ENCODE results near the gene ZNF681.
"Not testable (repeated sequence)": the region's sequence is repeated elsewhere in the genome, so short reads cannot be mapped to it uniquely, and the experiment has no call there.

Gene ZNF681

DNA sequence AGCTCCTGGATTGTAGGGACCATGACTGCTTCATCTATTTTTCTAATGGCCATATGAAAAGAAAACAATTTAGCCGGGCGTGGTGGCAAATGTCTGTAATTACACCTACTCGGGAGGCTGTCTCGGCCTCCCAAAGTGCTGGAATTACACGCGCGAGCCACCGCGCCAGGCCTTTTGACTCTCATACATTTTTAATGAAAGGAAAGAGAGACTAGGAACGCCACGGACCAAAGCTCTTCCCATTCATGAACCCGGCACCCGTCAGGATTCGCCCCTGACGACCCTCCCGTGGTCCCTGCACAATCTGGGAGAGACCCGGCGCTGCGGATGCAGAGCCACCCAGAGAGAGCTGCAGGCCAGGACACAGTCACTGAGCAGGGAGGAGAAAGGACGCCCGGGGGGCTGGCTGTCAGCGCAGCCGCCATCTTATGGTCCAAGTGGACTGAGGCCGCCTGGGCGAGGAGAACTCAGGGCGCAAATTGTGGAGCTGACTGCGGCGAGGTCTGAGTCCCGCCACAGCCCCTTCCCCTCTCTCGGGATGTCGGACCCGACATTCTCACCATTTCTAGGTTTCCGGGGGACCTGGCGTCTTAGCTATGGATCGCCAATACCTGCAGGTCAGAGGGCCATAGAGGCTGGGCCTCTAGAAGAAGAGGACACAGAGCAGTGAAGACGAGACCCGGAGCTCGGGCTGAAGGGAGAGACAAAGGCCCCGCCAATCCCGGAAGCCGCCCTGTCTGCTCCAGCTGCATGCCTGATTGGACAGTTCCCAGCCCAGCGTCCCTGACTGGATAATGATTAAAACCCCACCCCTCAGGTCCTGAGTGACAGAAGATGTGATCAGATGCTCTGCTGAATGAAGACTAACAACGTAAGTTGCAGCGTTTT, at the start of gene ZNF681:
ZNF681 (minus strand) TSS at position 705 of the 888 bp plus-strand sequence; CDS start at position 563, 142 bp downstream.
- peak; percentile 69 to 78 for DNase-seq (ENCODE audit: low read depth in 2 of 2)

DNA sequence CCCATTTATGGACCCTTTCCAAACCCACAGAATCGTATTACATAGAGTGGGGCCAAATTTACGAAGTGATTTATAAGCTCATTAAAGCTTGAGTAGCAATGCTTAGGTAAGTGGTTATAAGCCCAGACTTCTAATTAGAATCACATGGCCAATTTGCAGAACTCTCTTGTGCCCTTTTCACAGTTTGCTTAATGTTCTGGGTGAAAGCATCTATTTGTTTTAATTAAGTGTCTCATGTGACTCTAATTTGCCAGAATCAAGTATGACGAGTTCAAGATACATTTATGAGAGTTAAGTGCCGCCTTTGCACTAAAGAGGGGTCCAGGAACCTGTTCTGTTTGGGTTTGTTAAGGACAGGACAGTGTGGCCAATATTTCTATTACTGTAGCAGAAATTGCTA, 46.0 kb upstream of the ZNF681 start:
- DNase-seq (ENCODE audit: low read depth in 2 of 2) = no peak

DNA sequence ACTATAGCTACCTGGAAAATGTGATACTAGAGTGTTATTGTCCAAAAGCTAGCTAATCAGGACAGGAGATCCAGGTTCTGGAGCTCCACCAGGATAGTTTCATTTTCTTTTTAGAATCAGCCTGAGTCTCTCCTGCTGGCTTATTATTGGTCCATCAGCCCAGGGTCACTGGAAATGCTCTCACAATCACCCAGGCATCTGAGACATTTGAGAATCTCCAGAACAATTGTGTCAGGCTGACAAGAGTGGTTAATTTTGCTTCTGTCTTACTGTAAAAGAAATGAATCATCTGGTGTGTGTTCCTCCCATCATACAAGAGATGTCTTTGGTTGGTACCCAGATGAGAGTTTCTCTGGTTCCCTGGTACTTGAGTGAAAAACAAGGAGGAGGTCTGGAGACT, 43.6 kb upstream of the ZNF681 start:
- no peak for DNase-seq (ENCODE audit: low read depth in 2 of 2)

DNA sequence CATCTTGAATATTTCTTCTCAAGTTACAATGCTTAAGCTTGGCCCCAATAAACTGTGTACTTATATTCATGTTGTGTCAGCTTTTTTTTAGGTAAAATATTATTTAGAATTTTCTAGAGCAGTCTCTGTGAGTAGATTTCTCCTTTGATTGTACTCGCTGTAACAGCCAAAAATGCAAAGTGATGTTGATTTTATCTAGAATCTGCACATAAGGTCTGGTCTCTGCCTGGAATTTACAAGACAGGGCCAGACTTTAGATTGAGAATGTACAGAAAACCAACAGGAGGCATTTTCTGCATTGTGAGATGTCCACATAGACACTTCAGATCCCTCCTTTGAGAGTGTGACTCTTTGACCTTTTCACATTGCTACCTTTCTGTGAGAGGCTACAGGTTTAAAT, 43.1 kb upstream of the ZNF681 start:
- no peak for DNase-seq (ENCODE audit: low read depth in 2 of 2)

DNA sequence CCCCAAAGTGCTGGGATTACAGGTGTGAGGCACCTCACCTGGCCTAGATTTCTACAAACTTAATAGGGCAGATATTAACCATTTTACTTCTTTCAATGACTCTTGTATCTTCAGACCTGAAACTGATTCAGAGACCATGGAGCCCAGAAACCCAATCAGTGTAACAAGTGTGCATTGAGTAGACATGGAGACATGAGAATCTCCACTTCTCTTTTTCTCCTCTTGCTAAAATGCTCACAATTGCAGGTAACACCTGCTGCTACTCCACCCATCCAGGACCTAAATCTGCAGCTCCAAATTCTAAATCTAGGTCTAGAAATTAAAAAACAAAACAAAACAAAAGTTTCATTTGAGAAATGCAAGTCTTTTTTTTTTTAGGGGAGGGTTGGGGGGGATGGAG, 42.2 kb upstream of the ZNF681 start:
- DNase-seq (ENCODE audit: low read depth in 2 of 2) = no peak

DNA sequence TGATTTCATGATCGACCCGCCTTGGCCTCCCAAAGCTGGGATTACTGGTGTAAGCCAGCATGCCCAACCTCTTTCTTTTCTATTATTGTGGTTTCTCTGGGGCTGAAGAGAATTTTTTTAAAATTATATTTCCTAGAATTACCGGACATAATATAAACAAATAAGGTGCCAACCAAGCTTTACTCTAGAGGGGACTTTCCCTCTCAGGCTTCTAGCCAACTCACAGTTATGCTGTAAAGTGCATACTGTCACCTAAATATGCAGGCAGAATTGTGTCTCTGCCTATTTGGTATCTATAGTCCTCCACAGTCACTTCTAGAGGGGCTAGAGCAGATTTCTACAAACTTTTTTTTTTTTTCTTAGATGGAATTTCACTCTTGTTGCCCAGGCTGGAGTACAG, 41.6 kb upstream of the ZNF681 start:
- DNase-seq (ENCODE audit: low read depth in 2 of 2) = no peak

DNA sequence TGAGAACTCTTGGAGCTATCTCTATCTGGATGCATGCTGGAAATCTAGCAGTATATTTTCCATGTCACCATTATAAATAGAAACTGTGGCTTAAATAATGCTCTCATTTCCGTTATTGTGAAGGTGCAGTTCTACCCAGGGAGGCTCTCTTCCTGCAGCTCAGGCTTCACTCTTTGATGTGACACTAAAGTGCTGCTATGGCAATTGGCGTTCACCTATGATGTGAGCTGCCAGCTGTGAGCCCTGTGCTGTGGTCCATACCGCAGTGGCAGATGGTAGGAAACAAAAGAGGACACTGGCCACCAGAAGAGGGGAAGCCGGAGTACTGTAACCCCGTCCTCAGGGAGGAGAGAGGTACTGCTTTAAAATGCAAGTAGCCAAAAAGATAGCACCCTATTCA, 40.6 kb upstream of the ZNF681 start:
- no peak for DNase-seq (ENCODE audit: low read depth in 2 of 2)

DNA sequence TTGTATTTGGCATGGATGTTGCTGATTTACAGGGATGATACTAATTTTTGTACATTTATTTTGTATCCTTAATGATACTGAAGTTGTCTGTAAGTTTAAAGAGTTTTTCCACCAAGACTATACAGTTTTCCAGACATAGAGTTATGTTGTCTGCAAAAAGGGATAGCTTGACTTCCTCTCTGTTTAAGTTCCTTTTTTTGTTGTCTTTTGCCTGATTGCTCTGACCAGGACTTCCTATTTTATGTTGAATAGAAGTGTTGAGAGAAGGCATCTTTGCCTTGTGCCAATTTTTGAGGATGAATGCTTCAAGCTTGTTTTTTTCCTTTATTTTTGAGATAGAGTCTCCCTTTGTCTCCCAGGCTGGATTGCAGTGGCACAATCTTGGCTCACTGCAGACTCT, 36.8 kb upstream of the ZNF681 start:
- DNase-seq (ENCODE audit: low read depth in 2 of 2) = no peak

DNA sequence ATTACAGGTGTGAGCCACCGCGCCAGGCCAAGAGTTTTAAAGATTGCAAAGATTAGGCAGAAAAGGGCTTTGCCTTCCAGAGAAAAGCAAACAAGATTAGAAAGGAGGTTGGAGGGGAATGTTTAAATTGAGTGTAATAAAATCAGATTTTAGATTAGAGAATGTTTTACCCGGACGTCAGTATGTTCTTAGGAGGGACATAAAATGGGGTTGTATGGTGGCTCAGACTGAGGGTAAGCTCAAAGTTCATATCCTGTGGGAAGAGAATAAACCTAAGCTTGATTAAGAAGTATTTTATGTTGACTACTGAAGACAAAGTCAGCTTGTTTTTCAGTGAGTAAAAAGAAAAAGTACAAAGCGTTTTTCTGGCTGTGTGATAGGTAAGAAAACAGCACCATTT, 34.1 kb upstream of the ZNF681 start:
- no peak for DNase-seq (ENCODE audit: low read depth in 2 of 2)

DNA sequence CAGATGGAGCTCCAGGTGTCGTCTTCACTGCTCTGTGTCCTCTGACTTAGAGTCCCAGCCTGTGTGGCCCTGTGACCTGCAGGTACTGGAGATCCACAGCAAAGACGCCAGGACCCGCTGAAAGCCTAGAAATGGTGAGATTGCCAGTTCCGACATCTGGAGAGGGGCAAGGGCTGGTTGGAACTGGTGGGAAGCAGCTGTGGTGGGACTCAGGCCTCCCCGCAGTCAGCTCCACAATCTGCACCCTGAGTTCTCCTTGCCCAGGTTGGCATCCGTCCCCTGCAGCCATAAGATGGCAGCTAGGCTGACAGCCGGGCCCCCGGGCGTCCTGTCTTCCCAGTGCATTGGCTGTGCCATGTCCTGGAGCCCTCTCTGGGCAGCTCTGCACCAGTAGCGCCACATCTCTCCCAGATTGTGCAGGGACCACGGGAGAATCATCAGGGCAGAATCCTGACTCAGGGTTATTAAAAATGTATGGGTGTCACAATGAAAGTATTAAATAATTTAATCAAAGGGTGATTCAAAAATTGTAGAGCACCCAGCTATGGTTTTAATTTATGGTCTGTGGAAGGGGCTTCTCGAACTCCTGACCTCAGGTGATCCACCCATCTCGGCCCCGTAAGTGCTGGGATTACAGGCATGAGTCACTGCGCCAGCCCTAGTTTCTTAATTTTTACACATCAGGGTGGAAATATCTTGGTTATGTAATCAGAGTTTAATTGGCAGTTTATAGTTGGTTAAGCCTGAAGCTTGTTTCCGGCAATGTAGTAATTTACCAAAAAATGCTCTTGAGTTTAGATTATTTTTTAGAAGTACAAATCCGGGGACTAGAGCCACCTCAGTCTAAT, 32.2 kb upstream of the ZNF681 start:
- no peak for DNase-seq (ENCODE audit: low read depth in 2 of 2)

DNA sequence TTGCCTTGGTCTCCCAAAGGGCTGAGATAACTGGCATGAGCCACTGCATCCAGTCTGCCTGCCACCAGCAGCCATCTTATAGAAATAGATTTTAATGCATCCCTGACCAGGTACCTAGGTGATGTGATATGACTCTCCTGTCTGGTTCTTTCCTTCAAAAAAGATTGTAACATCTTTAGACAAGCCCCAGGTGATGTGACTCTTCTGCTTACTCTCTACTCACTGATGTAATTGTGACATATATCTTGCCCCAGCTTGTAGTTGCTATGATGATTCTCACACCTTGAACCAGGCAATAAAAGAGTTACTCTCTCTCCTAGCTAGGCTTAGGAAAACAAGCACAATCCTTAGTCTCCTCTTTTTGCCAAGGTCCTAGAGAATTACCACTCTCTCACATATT, 30.6 kb upstream of the ZNF681 start:
- no peak for DNase-seq (ENCODE audit: low read depth in 2 of 2)

DNA sequence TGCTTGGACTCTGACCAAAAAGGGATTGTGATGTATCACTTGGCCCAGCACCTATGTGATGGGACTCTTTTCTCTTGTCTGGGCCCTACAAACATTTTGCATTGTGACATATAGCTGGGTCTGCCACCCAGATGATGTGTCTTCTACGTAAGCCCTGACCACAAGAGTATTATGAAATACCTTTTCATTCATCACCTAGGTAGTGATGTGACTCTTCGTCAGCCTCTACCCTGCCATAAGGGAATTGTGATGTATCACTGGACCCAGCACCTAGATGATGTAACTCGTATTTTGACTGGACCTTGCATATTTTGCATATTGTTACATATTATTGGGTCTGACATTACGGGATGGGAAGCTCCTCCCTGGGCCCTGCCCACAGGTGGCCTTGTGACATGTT, 29.7 kb upstream of the ZNF681 start:
- DNase-seq (ENCODE audit: low read depth in 2 of 2) = no peak

DNA sequence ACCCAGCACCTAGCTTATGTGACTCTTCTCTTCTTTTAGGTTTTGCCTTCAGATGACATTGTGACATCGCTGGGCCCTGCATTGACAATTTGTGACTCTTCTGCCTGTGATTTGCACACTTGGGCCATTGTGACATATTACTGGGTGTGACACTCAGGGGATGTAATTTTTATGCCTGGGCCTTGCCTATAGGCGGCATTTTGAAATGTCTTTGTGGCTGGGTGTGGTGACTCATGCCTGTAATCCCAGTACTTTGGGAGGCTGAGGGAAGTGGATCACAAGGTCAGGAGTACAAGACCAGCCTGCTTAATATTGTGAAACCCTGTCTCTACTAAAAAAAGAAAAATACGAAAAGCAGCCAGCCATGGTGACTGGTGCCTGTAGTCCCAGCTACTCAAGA, 28.4 kb upstream of the ZNF681 start:
- DNase-seq (ENCODE audit: low read depth in 2 of 2) = no peak

DNA sequence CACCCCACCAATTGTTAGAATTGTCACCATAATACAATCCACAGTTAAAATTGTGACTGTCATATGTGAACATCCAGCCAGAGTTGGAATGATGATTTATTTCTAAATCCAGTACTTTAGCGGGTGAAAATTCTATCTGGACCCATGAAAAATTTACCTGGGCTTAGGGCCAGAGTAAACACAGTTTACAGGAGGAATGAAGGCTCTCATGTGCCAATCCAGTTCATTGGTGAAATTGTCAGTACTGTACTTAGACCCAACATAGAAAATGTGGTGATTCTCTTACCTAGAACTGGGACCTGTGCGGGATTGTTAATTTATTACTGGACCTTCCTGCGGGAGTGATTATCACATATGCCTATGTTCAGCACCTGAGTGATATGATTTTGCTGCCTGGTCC, 27.3 kb upstream of the ZNF681 start:
- no peak for DNase-seq (ENCODE audit: low read depth in 2 of 2)

DNA sequence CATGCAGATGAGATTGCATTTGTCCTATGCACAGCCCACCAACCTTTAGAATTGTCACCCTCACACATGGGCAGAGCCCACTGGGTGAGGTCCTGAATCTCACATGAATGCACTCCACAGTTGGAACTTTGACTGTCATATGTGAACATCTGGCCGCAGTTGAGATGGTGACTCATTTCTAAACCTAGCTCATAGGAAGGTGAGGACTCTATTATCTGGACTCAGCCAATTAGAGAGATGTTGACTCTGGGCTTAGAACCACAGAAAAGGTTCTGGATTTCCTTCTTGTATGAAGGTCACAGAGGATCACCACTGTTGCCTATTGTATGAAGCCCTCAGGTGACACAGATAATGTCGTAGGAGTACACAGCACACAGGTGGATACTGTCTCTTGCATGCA, 25.6 kb upstream of the ZNF681 start:
- no peak for DNase-seq (ENCODE audit: low read depth in 2 of 2)

DNA sequence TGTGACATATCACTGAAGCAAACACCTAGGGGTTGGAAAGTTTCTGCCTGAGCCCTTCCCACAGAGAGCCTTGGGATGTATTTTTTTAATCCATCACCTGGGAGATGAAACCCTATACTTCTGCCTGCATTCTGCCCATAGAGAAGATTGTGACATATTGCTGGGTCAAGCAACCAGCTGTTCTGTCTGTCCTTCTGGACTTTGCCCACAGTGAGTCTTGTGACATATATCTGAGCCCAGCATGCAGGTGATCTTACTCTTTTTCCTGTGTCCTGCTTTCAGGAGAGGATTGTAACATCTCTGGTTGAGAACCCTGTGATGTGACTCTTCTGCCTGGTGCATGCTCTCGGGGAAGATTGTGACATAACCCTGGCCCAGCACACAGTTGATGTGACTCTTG, 24.9 kb upstream of the ZNF681 start:
- no peak for DNase-seq (ENCODE audit: low read depth in 2 of 2)

DNA sequence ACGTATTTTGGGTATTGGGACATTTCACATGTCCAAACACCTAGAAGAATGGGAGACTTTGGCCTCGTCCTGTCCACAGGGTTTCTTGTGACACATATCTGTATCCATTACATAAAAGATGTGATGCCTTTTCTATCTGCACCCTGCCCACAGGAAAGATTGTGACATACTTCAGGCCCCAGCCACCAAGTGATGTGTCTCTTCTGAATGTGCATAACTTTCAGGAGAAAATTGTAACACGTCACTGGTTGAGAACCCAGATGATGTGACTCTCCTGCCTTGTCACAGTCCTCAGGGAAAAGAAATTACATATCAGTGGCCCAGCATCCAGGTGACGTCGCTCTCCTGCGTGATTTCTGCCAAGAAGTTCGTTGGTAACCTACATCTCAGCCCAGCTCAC, 21.0 kb upstream of the ZNF681 start:
- DNase-seq (ENCODE audit: low read depth in 2 of 2) = no peak

DNA sequence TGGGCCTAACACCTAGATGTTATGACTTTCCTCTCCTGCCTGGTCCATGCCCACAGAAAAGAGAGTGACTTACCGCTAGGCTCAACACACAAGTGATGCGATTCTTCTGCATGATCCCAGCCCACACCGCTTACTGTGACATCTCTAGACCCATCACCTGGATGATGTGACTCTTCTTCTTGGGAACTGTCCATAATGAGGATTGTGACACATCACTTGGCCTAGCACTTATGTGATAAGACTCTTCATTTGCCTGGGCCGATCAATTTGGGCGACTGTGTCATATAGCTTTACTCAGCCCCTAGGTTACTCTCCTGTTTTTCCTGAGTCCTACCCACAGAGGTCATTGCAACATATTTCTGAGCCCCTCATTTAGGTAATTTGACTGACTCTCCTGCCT, 19.9 kb upstream of the ZNF681 start:
- no peak for DNase-seq (ENCODE audit: low read depth in 2 of 2)

DNA sequence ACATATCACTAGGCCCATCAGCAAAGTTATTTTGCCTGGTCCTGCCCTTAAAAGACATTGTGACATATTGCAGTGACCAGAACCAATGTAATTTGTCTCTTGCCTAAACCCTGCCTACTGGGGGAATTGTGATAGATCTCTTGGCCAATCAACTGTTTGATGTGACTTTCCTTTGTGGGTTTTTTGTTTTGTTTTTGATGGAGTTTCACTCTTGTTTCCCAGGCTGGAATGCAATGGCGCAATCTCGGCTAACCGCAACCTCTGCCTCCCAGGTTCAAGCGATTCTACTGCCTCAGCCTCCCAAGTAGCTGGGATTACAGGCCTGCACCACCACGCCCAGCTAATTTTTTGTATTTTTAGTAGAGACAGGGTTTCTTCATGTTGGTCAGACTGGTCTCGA, 19.3 kb upstream of the ZNF681 start:
- DNase-seq (ENCODE audit: low read depth in 2 of 2) = not testable (repeated sequence)

DNA sequence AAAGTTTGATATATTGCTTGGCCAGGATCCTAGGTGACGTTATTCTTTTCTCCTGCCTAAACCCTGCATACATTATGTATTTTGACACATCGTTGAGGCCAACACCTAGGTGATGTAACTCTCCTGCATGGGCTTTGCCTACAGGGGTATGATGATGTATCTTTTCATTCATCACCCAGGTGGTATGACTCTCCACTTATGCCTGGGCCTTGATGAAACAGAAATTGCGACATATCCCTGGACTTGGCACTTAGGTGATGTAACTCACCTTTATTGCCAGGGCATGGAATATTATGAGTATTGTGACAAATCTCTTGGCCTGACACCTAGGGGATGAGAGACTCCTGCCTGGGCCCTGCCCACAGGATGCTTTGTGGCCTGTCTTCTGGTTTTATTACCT, 18.5 kb upstream of the ZNF681 start:
- DNase-seq (ENCODE audit: low read depth in 2 of 2) = no peak

DNA sequence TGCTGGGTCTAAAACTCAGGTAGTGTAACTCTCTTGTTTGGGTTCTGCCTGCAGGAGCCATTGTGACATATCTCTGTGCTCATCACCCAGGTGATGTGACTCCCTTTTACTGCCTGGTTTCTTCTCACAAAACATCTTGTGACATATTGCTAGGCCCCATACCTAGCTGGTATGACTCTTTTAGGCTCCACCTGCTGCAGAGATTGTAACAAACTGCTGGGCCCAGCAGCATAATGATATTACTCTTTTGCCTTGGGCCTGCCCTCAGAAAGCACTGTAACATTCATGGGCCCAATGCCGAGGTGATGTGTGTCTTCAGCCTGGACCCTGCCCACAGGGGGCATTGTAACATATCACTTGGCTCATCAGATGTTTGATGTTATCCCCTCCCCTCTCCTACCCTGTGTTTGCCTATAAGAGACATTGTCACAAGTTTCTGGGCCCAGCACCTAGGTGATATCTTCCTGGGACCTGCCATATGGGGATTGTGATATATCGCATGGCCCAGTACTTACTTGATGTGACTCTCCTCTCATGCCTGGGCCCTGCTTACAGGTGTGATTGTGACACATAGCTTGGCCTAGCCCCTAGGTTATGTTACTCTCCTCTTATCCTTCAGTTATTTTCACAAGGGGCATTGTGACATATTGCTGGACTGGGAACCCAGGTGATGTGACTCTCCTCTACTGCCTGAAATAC, 18.0 kb upstream of the ZNF681 start:
- DNase-seq (ENCODE audit: low read depth in 2 of 2) = no peak

DNA sequence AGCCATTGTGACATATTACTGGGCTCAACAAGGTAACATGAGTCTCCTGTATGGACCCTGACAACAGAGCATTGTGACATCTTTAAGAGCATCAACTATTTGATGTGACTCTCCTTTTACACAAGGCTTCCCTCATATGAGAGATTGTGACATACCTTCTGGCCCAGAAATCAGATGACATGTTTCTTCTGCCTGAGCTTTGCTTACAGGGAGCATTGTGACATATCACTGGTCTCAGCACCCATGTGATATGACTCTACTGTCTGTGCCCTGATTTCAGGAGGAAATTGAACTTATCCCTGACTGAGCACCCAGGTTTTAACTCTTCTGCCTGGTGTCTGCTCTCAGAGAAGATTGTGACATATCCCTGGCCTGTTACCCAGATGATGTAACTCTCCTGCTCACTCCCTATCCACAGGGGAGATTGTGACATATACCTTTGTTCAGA, 15.9 kb upstream of the ZNF681 start:
- DNase-seq (ENCODE audit: low read depth in 2 of 2) = no peak

Data from stimulated activated CD8-positive, alpha-beta memory T cell treated with anti-CD3 and anti-CD28 coated beads, Interleukin-2, amount 100 ng/mL, for 48 hours (primary cell).